SW 1271 (cell line): Measurements from ENCODE around the gene NGEF.

Experiments
- DNase-seq, 2 experiments: peaks; one replicate each; lab custom pipeline; 2025; lab: John Stamatoyannopoulos, UW

Gene NGEF

DNA sequence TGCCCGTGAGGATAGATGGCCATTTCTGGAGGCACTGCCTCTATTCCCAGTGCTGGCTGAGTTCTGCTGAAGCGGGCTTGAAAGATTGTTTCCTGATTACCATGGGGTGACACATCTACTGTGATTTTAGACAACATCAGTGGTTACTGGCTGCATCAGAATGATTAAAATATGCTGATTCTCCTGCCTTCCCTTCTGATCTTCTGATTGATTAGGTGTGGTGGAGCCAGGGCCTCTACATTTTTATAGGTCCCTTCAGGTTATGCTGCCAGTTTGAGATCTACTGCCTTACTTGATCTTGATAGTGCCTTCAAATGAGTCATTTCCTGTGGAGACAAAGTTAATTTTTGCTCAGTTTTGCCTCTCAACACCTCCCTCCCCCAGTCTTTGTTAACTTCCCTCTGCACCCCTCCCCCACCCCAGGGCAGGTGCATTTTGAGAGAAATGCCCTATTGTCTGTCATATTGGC lies 174.6 kb downstream of the NGEF start:
- peak in 1 of 2 experiments; percentile 64 for DNase-seq

GRCh38 chr2:232836934-232837333 lies 176.1 kb downstream of the NGEF start:
- DNase-seq = no peak

GRCh38 chr2:232835687-232836208 lies 177.3 kb downstream of the NGEF start:
- DNase-seq = no peak

DNA sequence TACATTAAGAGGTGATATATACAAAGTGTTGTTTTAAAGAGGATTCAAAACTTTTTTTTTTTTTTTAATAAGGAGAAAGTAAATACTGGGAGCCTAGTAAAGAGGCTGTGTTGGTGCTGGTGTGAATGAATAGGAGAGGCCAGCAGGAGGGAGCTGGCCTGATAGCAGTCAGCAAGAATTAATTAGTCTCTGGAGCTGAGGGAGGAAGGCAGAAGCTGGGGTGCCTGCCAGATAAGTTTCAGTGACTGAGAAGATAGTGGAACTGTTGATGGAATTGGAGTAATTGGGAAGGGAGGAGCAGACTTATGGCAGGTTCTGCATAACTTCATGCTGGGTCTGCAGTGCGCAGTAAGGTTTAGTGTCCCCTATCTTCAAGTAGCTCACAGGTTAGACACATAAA lies 179.2 kb downstream of the NGEF start:
- DNase-seq = no peak

GRCh38 chr2:232831496-232831895 lies 181.6 kb downstream of the NGEF start:
- no peak for DNase-seq

GRCh38 chr2:232829988-232830387 lies 183.1 kb downstream of the NGEF start:
- DNase-seq = no peak
